ENCODE results near the gene TMEM88. TPM values are rescaled to one million over a fixed set of nuclear protein-coding genes. Genes with fewer than 3 reads are reported as not detected.

TMEM88 gene
- total and polyA plus RNA-seq, 2 of the 13 experiments (the other 11 are each of a cell fraction or from before 2014, with no cell fraction given), result 0.31 to 0.66 TPM

- peak; percentile 79 for TF ChIP-seq ARID4A (CRISPR knock-in tag; IDR thresholded peaks at IDR 0.05; ENCODE audit: borderline replicate concordance)
- no peak for TF ChIP-seq ZNF496 (CRISPR knock-in tag; IDR thresholded peaks at IDR 0.05; ENCODE audit: insufficient replicate concordance)
- no peak for TF ChIP-seq DZIP1 (CRISPR knock-in tag; IDR thresholded peaks at IDR 0.05)
- no peak for TF ChIP-seq ZNF234 (CRISPR knock-in tag; conservative IDR thresholded peaks at IDR 0.05)
- TF ChIP-seq RARA (CRISPR knock-in tag; IDR thresholded peaks at IDR 0.05), result peak; percentile 63
- TF ChIP-seq NPAS2 (CRISPR knock-in tag; IDR thresholded peaks at IDR 0.05; ENCODE audit: borderline replicate concordance), result no peak
- no peak for TF ChIP-seq REST (IDR thresholded peaks at IDR 0.05; ENCODE audit: borderline replicate concordance in 1 of 2, low read depth in 1 of 2, low read length in 2 of 2)
- TF ChIP-seq GTF3A (CRISPR knock-in tag; conservative IDR thresholded peaks at IDR 0.05), result no peak
- no peak for TF ChIP-seq PAX8 (CRISPR knock-in tag; IDR thresholded peaks at IDR 0.05; ENCODE audit: borderline replicate concordance)
- no peak for TF ChIP-seq ZNF549 (CRISPR knock-in tag; IDR thresholded peaks at IDR 0.05)
- no peak for TF ChIP-seq SMAD9 (CRISPR knock-in tag; IDR thresholded peaks at IDR 0.05)
- peak; percentile 31; the same call in 1 of the 2 replicates for TF ChIP-seq SP4 (CRISPR knock-in tag; IDR thresholded peaks at IDR 0.05)
- TF ChIP-seq NFE2L1 (CRISPR knock-in tag; IDR thresholded peaks at IDR 0.05; ENCODE audit: borderline replicate concordance), result no peak
- TF ChIP-seq TEAD2 (CRISPR knock-in tag; IDR thresholded peaks at IDR 0.05), result no peak
- TF ChIP-seq ATF4 (CRISPR knock-in tag; IDR thresholded peaks at IDR 0.05), result no peak
- TF ChIP-seq ZNF484 (CRISPR knock-in tag; IDR thresholded peaks at IDR 0.05; ENCODE audit: borderline replicate concordance, low read depth), result no peak
- no peak for TF ChIP-seq HHEX (CRISPR knock-in tag; IDR thresholded peaks at IDR 0.05)
Measured at GRCh38 chr17:7834957-7835813, 19.7 kb upstream of the TMEM88 start (continued).

Data from HepG2 (cell line).